Suppressor macrophage treated with lipopolysaccharide for 4 hours (primary cell): ENCODE results near the gene TAF3.

Experiments used
- DNase-seq: peaks from one replicate; pipeline ENCODE4 v3.0.0-alpha.2; 2020

TAF3 gene

DNA sequence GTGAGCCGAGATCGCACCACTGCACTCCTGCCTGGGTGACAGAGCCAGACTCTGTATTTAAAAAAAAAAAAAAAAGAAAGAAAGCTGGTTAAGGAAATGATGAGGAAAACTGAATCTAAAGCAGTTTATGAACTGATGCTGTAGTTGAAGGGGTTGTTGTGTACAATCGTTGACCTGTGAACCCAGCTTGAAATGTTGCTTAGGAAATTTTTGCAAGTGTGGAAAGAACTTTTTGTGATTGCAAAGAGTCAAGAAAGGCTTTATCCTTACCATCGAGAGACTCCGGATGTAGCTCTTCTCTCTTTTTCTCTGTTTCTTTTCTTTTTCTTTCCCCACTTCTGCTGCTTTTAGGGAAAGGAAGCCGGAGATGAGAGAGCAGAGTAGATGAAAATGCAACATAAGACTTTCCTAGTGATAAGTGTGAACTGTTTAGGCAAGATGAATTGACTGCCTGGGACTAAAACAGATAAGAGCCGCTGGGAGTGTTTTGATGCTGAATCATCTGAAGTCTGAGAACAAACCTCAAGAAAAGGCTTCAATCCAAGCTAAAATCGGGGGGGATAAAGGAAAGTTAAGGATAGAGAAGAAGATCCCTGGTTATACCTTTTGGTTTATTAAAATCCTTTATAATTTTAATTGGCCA is 69.0 kb downstream of the TAF3 start:
- DNase-seq, result no peak

DNA sequence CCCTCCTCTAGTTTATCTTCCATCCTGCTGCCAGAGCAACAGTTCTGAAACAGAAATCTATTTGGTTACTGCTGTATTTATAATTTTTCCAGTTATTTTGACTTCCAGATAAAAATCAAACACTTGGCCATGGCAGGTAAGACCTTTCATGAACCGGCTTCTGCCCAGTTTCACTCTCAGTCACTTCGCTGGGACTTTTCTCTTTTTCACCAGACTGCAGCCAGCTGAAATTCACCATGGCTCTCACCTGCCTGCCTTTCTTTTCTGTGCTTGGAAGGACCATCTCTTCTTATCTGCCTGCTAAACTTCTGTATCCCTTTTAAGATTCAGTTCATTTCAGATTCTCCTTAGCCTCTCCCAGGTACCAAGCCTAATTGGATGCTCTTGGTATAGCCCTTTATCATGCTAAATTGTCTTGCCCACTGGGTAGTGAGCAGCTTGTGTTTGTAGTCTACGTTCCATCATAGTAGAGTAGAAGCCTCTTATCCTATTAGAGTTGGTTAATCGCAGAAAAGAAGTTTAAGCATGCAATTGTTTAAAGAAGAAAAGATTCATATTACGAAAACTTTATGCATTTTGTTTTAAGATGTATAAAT is 71.7 kb downstream of the TAF3 start:
- no peak for DNase-seq

DNA sequence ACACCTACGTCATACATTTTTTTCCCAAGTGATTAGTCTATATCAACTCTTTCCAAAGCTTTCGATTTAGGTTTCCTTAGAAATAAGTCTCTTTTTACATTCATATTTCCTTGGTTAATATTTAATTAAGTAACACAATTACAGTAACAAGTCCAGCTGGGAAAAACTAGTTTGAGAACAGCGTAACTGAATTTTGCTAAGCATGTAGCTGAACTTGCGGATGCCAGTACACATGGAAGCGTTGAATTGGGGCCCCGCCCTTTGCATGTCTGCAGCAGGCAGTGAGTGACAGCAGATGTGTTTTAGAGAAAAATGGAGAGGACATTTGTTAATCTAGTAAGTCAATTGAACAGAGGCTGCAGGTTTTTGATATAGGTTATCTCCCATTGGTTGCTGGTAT is 72.5 kb downstream of the TAF3 start:
- DNase-seq, result no peak

DNA sequence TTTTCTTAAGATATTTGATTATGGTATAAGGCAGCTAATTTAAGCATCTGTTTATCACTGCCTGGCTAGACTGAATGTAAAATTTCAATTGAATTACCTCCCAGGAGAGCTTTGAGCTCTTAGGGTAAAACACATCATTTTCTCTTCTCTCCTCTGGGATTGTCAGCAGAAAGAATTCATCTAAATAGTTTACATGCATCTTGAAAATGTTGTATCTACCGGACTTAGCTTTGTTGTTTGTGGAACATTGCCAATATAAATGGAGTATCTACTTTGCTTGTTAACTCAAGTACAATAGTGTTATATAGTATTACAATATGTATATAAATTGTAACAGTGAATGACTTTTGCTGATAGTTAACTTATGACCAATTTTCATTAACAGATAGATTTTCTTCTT is 73.3 kb downstream of the TAF3 start:
- no peak for DNase-seq

DNA sequence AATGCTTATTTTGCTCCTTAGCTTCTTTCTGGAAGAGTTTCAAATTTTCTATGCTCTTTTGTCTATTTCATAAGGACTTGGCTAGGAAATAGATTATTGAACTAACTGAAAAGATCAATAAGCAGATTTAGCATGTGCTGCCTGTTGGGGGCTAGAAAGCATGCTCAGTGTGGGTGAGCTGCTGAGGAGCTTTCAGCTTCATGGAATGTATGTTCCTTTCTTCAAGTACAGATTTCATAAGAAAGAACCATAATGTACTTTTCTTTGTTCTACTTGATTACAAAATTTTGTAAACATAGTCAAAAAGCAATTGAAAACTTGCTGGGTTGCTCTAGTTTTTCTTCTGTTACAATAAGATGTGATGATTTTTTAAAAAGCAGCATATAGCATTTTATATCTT is 73.8 kb downstream of the TAF3 start:
- no peak for DNase-seq

DNA sequence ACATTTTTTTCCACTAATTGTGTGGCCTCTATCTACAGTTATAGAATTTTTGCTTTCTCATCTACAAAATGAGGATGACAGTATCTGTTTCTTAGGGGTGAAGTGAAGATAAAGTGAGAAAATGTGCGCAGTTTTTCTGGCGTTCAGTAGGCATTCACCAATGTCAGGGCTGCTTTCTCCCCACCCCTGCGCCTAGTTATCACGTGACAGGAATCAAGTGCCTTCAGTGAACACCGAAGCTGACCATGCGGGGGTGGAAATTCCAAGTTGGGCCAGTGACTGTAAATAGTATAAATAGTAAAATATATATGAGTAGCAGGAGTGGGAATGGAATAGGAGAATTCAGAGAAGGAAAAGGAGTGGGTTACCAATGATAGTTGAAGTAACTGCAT is 77.4 kb downstream of the TAF3 start:
- DNase-seq, result no peak

DNA sequence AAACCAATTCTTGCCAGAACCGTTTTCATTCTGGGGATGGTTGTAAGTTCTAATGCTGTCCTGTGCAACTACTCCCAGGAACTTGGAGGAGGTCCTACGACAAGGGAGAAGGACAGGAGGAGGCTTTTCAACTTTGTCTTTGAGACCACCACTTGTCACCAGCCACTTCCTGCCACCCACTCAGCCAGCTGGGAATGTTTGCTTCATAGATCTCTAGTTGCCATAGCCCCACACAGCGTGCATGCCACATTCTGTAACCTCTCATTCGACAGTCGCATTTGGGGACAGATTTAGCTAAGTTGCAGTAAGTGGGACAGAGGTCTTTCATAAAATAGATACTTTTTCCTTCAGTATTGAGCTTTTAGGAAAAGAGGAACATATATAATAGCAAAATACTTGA is 78.0 kb downstream of the TAF3 start:
- DNase-seq, result no peak

DNA sequence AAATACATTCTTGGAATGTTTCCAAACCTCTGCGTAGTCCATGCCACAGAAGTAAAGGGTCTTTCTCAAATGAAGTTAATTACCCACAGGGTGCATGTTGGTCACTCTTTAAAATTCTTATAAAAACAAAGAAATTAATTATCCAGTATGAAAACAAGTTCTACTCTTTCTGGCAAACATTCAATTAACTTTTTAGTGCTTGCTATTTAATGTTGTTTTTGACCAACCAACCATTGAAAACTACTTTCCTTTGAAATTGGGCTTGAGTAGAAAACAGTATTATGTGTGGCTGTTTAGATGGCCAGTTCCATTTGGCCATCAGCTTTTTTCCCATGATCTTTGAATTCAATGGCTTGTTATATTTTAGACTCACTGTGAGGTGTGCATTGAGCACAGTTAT is 83.0 kb downstream of the TAF3 start:
- DNase-seq, result no peak

DNA sequence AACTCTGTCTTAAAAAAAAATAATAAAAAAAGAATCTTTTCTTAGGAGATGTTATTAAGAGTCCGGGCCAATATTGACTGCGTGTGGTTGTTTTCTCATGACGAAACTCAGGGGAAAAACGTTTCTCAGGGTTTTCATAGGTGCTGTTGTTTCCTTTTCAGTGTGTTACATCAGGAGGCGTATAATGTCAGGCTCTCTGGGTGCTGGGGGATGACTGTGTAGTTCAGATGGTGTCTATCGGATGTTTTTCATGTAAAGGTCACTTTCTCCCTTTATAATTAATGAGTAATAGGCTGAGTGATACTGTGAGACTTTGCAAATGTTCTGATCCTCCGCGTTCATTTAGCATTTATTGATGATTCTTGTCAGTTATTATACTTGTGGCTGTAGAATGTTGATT is 84.1 kb downstream of the TAF3 start:
- no peak for DNase-seq

DNA sequence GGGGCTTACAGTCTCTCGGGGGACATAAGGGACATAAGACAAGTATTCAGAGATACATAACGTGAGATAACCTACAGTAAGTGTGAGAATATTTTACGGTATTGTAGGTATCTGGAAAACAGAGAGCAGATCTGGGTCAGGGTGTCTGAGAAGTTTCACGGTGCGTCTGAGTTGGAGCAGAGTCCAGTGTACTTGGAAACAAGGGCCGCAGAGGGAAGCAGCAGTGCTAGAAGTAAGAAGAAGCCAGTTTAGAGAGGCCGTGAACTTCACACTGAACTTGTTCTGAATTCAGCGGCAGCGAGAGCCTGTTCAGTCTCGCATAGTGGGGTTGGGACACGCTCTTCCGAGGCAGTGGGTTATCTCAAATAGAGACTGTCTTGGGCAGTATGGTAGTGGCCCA is 85.5 kb downstream of the TAF3 start:
- no peak for DNase-seq

DNA sequence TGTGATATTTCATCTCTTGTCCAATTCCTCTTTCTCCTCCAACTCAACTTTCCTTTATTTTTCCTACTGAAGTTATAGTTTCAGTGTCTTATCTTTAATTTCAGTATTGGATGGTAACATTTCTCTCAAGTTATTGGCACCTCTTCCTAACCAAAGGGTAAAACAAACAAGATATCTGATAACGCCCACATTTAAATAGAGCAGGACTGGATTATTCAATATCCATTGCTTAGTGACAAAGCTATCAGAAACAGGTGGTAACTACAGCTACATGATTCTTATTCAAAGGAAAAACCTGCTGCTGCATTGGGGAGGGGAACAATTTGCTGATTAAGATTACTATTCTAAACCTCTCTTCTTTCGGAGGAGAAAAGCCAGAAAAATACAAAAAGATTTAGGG is 87.8 kb downstream of the TAF3 start:
- no peak for DNase-seq

DNA sequence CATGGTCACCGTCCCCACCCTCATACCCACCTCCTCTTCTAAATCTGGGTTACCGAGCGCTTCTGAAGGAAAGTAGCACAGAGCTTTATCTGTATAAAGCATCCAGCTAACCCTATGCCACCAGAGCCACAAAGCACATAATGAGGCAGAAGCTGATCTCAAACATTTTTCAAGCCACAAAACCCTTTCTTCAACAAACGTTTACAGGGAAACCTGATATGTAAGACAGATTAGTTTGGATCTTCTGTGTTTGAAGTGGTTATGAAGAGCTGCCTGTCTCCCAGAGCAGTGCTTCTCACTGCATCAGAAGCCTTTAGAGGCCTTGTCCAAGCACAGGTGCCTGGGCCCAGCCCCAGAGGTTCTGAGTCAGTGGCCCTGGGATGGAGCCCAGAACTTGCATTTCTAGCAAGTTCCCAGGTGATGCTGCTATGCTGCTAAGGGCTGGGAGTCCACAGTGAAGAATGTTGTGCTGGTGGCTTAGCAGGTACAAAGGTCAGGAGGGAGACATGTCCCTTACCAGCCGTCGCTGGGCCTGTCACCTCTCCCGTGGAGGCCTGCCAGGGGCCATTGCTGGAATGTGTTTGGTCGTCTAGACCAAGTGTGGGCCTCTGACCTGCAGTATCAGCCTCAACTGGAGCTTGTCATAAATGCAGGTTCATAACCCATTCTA is 90.4 kb downstream of the TAF3 start:
- DNase-seq, result no peak

DNA sequence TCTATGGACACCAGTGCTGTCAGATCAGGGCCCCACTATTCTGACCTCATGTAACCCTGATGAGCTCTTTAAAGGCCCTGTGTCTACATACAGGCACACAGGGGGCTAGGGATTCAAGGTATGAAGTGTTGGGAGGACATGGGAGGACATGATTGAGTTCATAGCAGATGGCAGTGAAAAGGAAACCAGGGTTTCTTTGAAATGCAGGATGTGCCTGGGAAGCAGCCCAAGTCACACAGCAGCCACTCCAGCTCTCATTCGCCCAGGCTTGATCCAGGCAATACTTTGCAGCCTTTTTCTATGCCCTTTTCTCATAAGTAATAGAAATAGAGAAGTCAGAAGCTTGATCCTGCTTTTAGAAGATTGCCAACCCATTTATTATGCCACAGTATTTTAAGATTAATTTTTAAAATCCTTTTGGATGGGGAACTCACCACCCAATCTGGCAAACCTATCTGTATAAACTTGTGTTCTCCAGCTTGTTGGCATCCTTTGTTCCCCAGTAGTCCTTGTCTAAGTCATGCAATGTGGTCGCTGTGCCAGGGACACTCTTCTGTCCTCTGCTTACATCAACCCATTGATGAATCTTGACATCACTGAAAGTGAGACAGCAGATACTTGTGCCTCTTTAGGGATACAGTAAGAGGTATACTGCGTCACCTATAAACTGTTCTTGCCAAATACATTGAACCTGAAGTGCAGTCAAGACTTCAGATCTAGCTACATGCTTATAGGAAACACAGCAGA is 95.0 kb downstream of the TAF3 start:
- DNase-seq, result no peak

DNA sequence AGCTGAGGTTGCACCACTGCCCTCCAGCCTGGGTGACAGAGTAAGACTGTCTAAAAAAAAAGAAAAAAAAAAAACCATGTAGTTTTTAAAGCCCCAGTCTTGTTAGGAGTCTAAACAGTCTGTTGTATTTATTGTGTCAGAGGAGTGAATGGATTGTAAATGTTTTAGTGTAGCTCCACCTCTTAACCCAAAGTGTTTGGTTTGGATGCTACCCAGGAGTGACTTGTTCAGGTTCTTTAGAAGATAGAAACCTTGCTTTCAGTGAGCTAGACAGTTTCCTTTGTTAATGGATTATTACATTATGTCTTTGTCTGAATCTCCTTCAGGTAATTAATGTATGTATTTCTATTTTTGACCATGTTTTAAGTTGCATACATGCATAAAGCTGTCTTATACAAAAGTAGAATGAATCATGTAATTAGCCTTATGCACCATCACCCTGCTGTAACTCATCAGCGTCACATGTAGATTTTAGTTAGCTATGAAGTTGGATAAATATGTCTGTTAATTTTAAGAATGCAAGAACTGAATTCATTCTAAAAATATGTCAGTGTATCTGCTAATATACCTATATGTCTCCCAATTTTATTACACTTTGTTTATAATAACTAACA is 97.7 kb downstream of the TAF3 start:
- DNase-seq, result no peak

DNA sequence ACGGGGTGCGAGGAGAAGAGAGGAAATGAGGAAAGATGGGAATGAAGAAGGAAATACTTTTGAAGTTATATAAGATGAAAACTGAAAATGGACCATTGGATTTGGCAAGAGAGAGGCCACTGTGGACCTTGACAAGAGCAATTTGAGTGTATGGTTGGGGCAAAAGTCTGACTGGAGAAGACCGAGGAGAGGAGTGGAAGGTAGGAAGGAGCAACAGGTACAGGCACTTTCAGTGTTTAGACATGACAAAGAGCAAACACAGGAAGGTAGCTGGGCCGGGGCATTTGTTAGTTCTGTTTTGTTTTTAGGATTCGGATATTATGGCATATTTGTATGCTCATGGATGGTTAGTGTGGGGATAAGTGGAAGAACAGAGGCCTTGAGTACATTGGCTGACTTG is 99.4 kb downstream of the TAF3 start:
- no peak for DNase-seq

DNA sequence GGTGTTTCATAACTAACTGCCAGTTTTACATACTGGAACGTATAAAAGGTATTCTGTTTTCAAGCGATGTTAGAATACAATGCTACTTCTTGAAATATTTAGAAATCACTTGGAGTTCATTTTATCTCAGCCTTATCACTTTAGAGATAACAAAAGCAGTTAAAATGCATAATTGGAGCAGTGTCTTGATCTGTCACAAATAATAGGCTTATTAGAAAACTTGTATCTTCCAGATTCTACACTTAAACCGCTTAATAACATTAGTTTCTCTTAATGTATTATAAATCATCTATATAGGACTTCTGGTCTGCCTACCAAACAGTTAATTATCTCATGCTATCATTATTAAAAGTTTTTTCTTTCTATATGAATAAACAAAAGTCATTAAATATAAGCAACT is 104.4 kb downstream of the TAF3 start:
- no peak for DNase-seq

DNA sequence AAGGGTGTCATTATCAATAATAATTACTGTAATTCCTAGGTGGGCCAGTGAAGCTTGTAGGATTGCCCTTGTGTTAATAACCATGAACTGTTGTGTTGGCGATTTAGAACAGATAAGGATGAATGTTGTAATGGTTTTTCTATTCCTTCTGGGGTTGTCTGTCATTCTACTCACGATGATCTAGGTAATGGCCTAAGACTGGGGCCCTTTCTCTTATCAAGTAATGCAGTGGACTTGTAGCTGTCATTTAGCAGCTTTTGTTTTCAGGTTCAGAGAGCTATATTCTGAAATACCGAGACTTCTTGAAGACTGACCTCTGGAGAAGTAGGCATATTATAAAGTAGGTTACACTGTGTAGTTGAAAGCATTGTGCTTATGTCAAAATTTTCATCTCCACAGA is 110.2 kb downstream of the TAF3 start:
- DNase-seq, result no peak

DNA sequence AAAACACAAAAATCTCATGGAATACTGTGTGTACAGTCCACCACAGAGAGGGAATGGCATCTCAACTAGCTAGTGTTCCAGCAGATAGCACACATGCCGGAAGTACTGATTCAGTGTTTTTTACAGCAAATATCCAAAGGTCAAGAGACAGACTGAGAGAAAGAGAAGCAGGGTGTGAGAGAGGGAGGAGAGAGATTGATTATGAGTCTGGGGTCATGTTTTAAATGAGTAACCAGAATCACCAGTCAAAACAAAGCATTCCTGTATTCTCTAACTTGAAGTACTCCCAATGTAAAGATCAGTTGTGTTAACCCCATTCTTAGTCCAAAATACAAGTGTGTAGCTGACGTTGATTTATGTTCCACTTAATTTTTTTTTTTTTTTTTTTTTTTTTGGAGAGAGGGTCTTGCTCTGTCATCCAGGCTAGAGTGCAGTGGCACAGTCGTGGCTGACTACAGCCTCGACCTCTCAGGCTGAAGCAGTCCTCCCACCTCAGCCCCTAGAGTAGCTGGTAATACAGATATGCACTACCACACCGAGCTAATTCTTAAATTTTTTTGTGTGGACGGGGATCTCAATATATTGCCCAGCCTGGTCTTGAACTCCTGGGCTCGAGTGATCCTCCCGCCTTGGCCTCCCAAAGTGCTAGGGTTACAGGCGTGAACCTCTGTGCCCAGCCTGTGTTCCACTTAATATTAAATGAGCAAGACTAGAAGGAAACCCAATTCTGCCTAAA is 114.2 kb downstream of the TAF3 start:
- DNase-seq, result no peak

DNA sequence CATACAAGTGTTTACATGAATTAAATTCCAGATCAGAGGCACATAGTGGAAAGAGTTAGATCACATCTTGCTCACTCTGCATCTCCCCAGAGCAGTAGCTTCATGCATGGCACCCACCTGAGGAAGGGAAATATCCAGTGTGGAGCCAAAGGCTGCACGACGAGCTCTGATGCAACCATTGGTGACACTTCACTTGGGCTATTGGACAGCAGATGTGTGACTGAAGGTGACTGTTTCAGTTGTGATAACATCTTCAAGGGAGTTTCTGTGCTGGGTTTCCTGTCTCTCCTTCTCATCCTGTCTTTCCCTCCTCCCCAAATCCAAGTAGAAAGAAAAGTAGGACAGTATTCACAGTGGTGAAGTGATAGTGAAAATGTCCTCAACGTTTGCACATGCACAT is 115.0 kb downstream of the TAF3 start:
- no peak for DNase-seq

DNA sequence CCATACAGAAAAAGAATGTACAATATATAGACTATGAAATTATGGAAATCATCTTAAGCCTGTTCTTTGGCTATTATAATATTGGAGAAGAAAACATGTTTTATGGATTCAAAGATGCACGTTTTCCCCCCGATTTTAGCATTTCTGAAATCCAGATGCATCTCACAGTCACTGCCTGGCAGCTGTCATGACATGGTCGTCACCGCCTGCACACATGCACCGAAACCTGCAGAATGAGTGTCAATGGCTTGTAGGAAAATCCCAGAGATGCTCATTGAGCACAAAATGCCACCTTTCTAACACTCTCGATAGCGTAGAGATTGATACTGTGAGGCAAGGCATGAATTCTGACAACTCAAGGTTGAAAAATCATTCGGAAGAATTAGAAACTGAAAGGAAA is 115.5 kb downstream of the TAF3 start:
- no peak for DNase-seq

DNA sequence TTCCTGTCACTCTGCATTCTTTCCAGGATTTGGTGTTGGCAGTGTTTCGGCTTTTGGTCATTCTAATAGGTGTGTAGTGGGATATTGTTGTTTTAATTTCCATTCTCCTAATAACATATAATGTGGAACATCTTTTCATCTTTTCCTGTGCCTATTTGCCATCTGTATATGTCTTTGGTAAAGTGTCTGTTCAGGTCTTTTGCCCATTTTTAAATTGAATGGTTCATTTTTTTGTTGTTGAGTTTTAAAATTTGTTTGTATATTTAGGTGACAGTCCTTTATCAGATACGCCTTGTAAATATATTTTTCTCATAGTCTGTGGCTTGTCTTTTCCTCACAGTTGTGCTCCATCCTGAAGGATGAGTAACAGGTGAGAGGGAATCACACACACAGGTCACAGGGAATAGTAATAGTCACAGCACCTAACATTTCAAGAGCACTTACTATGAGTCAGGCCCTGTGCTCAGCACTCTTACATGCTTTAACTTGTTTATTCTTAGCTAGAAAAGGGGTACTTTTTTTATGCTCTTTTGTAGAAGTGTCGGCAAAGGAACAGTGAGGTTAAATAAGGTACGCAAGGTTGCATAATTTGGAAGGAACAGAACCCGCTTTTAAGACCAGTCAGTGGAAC is 119.1 kb downstream of the TAF3 start:
- DNase-seq, result no peak

DNA sequence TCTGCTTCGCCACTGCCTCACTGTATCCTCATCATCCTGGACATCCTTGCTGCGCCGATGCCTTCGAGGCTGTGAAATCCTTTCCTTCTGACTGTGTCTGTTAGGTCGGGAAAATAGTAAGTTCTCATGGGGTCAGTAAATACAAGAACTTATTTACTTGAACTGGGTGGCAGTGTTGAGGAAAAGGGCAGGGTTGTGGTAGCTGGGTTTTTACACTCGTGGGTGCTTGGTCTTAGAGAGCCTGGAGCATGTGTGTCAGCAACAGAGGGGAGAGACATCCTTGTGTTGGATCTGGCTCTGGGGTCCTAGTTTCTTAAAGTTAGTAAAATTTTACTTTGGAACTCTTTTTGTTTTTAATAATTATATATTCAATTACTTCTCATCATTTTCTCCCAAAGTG is 123.3 kb downstream of the TAF3 start:
- no peak for DNase-seq
